Cardiac fibroblast (primary cell): ENCODE data around the gene LCOR.
A peak's percentile ranks its signal among the peaks of the same experiment; 100 is the strongest.

Experiments
- DNase-seq, 2 donors: peaks; one replicate each; pipeline versions ENCODE4 v3.0.0 to v3.0.0-alpha.2; 2010; ENCODE audit warnings: low read depth in 2 of 2
- H3K4me3 ChIP-seq, 2 donors: replicated peaks in 1 of 2; 1 replicate in 1 of 2; 2 replicates in 1 of 2; pipeline ENCODE4 v1.5.1; 2011; ENCODE audit warnings: low read depth in 2 of 2, low read length in 2 of 2, mild to moderate bottlenecking in 2 of 2, moderate library complexity in 1 of 2
- CTCF ChIP-seq: IDR thresholded peaks from one replicate; pipeline ENCODE4 v1.5.1; 2011; ENCODE audit warnings: low read depth, mild to moderate bottlenecking, low read length, inconsistent platforms

The LCOR gene

GRCh38 chr10:96988426-96988825 is 156.3 kb downstream of the LCOR start:
- DNase-seq, result no peak
- no peak for TF ChIP-seq CTCF
- H3K4me3 ChIP-seq, result no peak overlapping the region

GRCh38 chr10:96991313-96991841 is 159.3 kb downstream of the LCOR start:
- peak; percentile 43 to 80 for DNase-seq
- TF ChIP-seq CTCF, result no peak
- no peak overlapping the region for H3K4me3 ChIP-seq

DNA sequence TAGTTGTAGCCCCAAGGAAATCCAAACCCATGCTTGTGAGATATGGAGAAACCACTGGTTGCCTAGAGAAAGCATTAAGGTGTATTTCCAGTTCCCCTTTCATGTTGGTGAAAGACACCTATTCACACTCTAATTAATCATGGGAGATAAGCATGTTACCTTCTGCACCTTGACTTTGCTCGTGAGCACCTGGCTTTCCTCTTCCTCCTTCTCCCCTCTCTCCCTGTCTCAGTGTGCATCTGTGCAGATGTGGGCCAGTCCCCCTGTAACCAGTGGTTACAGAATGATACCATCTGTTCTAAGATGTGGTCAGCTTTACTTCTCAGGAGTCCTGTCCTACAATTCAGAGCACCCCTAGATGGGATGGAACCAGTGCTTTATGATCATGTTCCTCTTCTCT is 160.6 kb downstream of the LCOR start:
- no peak for DNase-seq
- no peak overlapping the region for H3K4me3 ChIP-seq
- TF ChIP-seq CTCF, result no peak

DNA sequence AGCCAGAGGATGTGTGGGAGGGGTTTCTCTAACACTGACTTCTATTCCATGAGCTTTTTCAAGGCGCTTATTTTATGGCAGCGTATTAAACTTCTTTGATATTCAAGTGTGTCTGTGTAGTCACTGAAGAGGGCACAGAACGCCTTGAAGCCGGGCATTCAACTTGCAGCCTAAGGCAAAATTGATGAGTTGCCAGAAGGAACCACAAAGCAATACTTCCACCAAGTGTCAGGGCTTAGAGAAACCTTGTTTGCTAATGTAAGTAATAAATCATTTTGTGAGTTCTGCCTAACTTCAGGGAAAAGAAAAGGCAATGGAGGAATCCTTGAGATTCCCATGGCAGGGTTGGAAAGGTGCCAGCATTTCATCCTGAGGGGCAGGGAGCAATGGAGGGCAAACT is 163.8 kb downstream of the LCOR start:
- TF ChIP-seq CTCF, result no peak
- H3K4me3 ChIP-seq, result no peak overlapping the region
- peak in 1 of 2 donors; percentile 20 for DNase-seq

DNA sequence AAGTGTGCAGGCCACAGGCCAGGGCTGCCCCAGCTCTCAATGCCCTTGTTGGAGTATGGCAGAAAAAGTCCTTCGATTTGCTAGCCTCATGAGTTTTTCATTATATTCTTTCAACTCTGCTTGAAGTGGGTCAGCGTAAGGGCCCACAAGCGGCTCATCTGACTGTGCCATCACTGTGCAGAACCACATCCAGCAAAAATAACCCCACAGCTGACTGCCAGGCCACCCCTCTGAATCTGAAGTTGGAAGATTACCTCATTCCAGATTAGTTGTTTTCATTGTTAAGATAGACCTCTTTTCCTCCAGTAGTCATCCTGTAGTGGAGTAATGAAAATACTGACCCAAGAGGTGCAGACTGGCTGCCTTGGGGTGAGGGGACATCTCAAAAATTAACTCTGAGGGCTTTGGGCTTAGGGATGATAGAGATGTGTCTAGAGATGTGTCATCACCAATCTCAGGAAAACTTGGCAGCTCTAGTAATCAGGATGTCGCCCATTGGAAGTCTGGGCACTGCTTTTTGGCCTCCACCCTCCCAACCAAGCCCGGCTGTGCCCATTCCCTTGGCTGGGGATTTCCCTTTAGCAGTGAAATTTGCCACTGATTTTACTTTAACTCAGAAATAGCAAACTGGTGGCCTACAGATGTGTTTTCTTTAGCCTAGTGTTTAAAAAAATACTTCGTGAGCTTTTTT is 164.3 kb downstream of the LCOR start:
- no peak overlapping the region for H3K4me3 ChIP-seq
- TF ChIP-seq CTCF, result no peak
- no peak for DNase-seq

GRCh38 chr10:96998329-96998888 is 166.3 kb downstream of the LCOR start:
- H3K4me3 ChIP-seq, result no peak overlapping the region
- no peak for TF ChIP-seq CTCF
- DNase-seq, result peak; percentile 68 to 74
